Liver (tissue), 9 donors: ENCODE measurements around the gene SMAP2. TPM values are rescaled to one million over a fixed set of nuclear protein-coding genes. Genes with fewer than 3 reads are reported as not detected.
A peak's percentile ranks its signal among the peaks of the same experiment; 100 is the strongest.

Experiments used
- DNase-seq: peaks from one replicate; pipeline ENCODE4 v3.0.0-alpha.2; 2017; ENCODE audit warnings: low spot score
- H3K27ac ChIP-seq, 2 donors: one replicate each; pipeline ENCODE4 v1.7.0; 2013; ENCODE audit warnings: inconsistent platforms in 2 of 2, low read length in 2 of 2, control low read depth in 1 of 2, low read depth in 1 of 2, mild to moderate bottlenecking in 1 of 2
- H3K27me3 ChIP-seq, 4 donors: one replicate each; pipeline versions ENCODE4 v1.6.1 to v1.7.0; 2013; ENCODE audit warnings: low read length in 3 of 4, inconsistent platforms in 1 of 4, mild to moderate bottlenecking in 1 of 4, moderate library complexity in 1 of 4; ENCODE audit not compliant: control insufficient read depth in 4 of 4, insufficient read depth in 4 of 4
- H3K36me3 ChIP-seq, 4 donors: one replicate each; pipeline versions ENCODE4 v1.6.1 to v1.7.0; 2013; ENCODE audit warnings: low read length in 3 of 4, mild to moderate bottlenecking in 3 of 4, low read depth in 1 of 4, moderate library complexity in 1 of 4; ENCODE audit not compliant: control insufficient read depth in 4 of 4, insufficient read depth in 3 of 4
- H3K4me1 ChIP-seq, 4 donors: one replicate each; pipeline versions ENCODE4 v1.6.1 to v1.7.0; 2013; ENCODE audit warnings: low read length in 3 of 4, mild to moderate bottlenecking in 3 of 4, moderate library complexity in 1 of 4; ENCODE audit not compliant: control insufficient read depth in 4 of 4, insufficient read depth in 4 of 4
- H3K4me3 ChIP-seq, 3 donors: one replicate each; pipeline versions ENCODE4 v1.6.1 to v1.7.0; 2013; ENCODE audit warnings: low read length in 3 of 3, control low read depth in 1 of 3, low read depth in 1 of 3, mild to moderate bottlenecking in 1 of 3
- H3K9ac ChIP-seq, 2 donors: one replicate each; pipeline ENCODE4 v1.7.0; 2013; ENCODE audit warnings: low read length in 2 of 2, mild to moderate bottlenecking in 2 of 2, moderate library complexity in 2 of 2, control low read depth in 1 of 2, low read depth in 1 of 2
- H3K9me3 ChIP-seq, 4 donors: one replicate each; pipeline versions ENCODE4 v1.6.1 to v1.7.0; 2013; ENCODE audit warnings: low read length in 3 of 4; ENCODE audit not compliant: control insufficient read depth in 4 of 4
- ATF3 ChIP-seq: IDR thresholded peaks from 2 replicates; pipeline ENCODE4 v1.6.1; 2016; ENCODE audit warnings: antibody characterized with exemption
- CTCF ChIP-seq: fragments of 150-350 bp; IDR thresholded peaks from 2 replicates; pipeline ENCODE4 v1.5.1; 2017; ENCODE audit warnings: improper control_type of control experiment, low read depth, low read length; ENCODE audit not compliant: missing input control
- FOXA1 ChIP-seq: IDR thresholded peaks from 2 replicates; pipeline ENCODE4 v1.6.1; 2016; ENCODE audit warnings: antibody characterized with exemption
- FOXA2 ChIP-seq: IDR thresholded peaks from 2 replicates; pipeline ENCODE4 v1.6.1; 2016; ENCODE audit warnings: antibody characterized with exemption
- GABPA ChIP-seq, 2 donors: IDR thresholded peaks in 1 of 2; conservative IDR thresholded peaks in 1 of 2; 2 replicates each; pipeline ENCODE4 v1.6.1; 2016; ENCODE audit warnings: antibody characterized with exemption in 2 of 2, mild to moderate bottlenecking in 1 of 2, moderate library complexity in 1 of 2
- HNF4A ChIP-seq, 2 donors: conservative IDR thresholded peaks; 2 replicates each; pipeline ENCODE4 v1.6.1; 2016; ENCODE audit warnings: antibody characterized with exemption in 2 of 2, mild to moderate bottlenecking in 2 of 2
- HNF4G ChIP-seq: IDR thresholded peaks from 2 replicates; pipeline ENCODE4 v1.6.1; 2016; ENCODE audit warnings: antibody characterized with exemption
- JUND ChIP-seq, 2 donors: IDR thresholded peaks; 2 replicates each; pipeline ENCODE4 v1.6.1; 2016; ENCODE audit warnings: antibody characterized with exemption in 2 of 2
- MAX ChIP-seq: IDR thresholded peaks from 2 replicates; pipeline ENCODE4 v1.6.1; 2016; ENCODE audit warnings: antibody characterized with exemption
- RAD21 ChIP-seq, 2 donors: IDR thresholded peaks; 2 replicates each; pipeline ENCODE4 v1.6.1; 2016; ENCODE audit warnings: antibody characterized with exemption in 2 of 2, mild to moderate bottlenecking in 2 of 2
- REST ChIP-seq: IDR thresholded peaks from 2 replicates; pipeline ENCODE4 v1.6.1; 2016; ENCODE audit warnings: antibody characterized with exemption, mild to moderate bottlenecking
- RXRA ChIP-seq, 2 donors: IDR thresholded peaks; 2 replicates each; pipeline ENCODE4 v1.6.1; 2017 to 2018; ENCODE audit warnings: antibody characterized with exemption in 2 of 2, mild to moderate bottlenecking in 1 of 2
- SP1 ChIP-seq: IDR thresholded peaks from 2 replicates; pipeline ENCODE4 v1.6.1; 2018; ENCODE audit warnings: antibody characterized with exemption, mild to moderate bottlenecking
- TAF1 ChIP-seq: conservative IDR thresholded peaks from 2 replicates; pipeline ENCODE4 v1.6.1; 2016; ENCODE audit warnings: antibody characterized with exemption, mild to moderate bottlenecking
- ZBTB33 ChIP-seq: IDR thresholded peaks from 2 replicates; pipeline ENCODE4 v1.6.1; 2016; ENCODE audit warnings: antibody characterized with exemption
- WGBS: extraction: QIAGEN DNeasy Blood & Tissue Kit; methylation state at CpG from one replicate; pipeline ENCODE4 v1.1.7; 2013; 5-methylcytosine and 5-hydroxymethylcytosine counted together
- polyA plus RNA-seq, 2 donors: library from polyadenylated mRNA; stranded (reverse) in 1 of 2; unstranded in 1 of 2; fragments of 200-250 nt in 1 of 2; fragments of >200 nt in 1 of 2; fragmentation: Nextera tagmentation in 1 of 2; extraction: Ambion mirVana in 1 of 2; gene quantifications; one replicate each; pipeline versions ENCODE4 v1.2.1 to v1.2.3, GENCODE V29; 2013 to 2015
- total RNA-seq, 2 donors: library from RNA; depleted of rRNA; stranded (reverse); fragments of >200 nt; gene quantifications; one replicate each; pipeline ENCODE4 v1.2.3, GENCODE V29; 2014
- donor health status: healthy.
- donor health status: healthy.
- donor health status: healthy.
- donor health status: healthy.
- donor health status: healthy.

SMAP2 gene
- total and polyA plus RNA-seq, 4 donors: 20.0 to 36.8 (median 29.8) TPM

GRCh38 chr1:40381268-40382107 lies 8.0 kb downstream of the SMAP2 start:
- Histone ChIP-seq H3K9ac (peak overlapping the region in 1 of 2 donors; percentile 17), H3K36me3 (no peaks in the 10 kb centered on the region), H3K27ac (peak overlapping the region; percentile 58 to 71), H3K27me3 (no peaks in the 10 kb centered on the region), H3K9me3 (no peaks in the 10 kb centered on the region), H3K4me3 (no peak overlapping the region), H3K4me1 (peaks cover 13 to 64% (median 57%) of the 10 kb centered on the region in 4 donors)
- no peak for DNase-seq
- TF ChIP-seq GABPA (IDR thresholded peaks at IDR 0.05 in 1 of 2, conservative IDR thresholded peaks at IDR 0.05 in 1 of 2): no peak
- no peak for TF ChIP-seq FOXA2
- TF ChIP-seq RAD21 (IDR thresholded peaks at IDR 0.05): no peak
- 68% methylated on average over 7 of the region's 7 CpGs for WGBS

- Histone ChIP-seq H3K4me1 (peaks cover 16 to 67% (median 59%) of the 10 kb centered on the region in 4 donors), H3K36me3 (no peaks in the 10 kb centered on the region), H3K9ac (peak overlapping the region in 1 of 2 donors; percentile 86), H3K9me3 (no peaks in the 10 kb centered on the region), H3K27ac (peak overlapping the region; percentile 59 to 71), H3K27me3 (no peaks in the 10 kb centered on the region), H3K4me3 (no peak overlapping the region)
- TF ChIP-seq GABPA (IDR thresholded peaks at IDR 0.05 in 1 of 2, conservative IDR thresholded peaks at IDR 0.05 in 1 of 2) (no peak), HNF4G (no peak), RAD21 (IDR thresholded peaks at IDR 0.05) (no peak), FOXA2 (no peak), JUND (IDR thresholded peaks at IDR 0.05) (no peak), MAX (no peak), SP1 (no peak), HNF4A (conservative IDR thresholded peaks at IDR 0.05) (no peak), CTCF (no peak), TAF1 (no peak), FOXA1 (no peak), ATF3 (no peak), ZBTB33 (no peak)
- WGBS: 92% methylated on average over 3 of the region's 3 CpGs
- no peak for DNase-seq
Measured at GRCh38 chr1:40382108-40382460, 8.6 kb downstream of the SMAP2 start.

- H3K27ac ChIP-seq: peak overlapping the region; percentile 59 to 71
- no peak for DNase-seq
- H3K27me3 ChIP-seq: no peaks in the 10 kb centered on the region
- H3K4me1 ChIP-seq: peaks cover 18 to 67% (median 62%) of the 10 kb centered on the region in 4 donors
- H3K9ac ChIP-seq: peak overlapping the region in 1 of 2 donors; percentile 86
- H3K9me3 ChIP-seq: no peaks in the 10 kb centered on the region
- no peak overlapping the region for H3K4me3 ChIP-seq
- no peaks in the 10 kb centered on the region for H3K36me3 ChIP-seq
- TF ChIP-seq RAD21 (IDR thresholded peaks at IDR 0.05): peak; percentile 33
- TF ChIP-seq TAF1: no peak
- peak; percentile 23 for TF ChIP-seq CTCF
- no peak for TF ChIP-seq REST
- no peak for TF ChIP-seq RXRA (IDR thresholded peaks at IDR 0.05)
- TF ChIP-seq JUND (IDR thresholded peaks at IDR 0.05): no peak
- TF ChIP-seq FOXA2: no peak
- TF ChIP-seq ATF3: no peak
Measured at GRCh38 chr1:40382601-40383000, 9.1 kb downstream of the SMAP2 start.
